ENCODE measurements around the gene PTGFRN.

The PTGFRN gene

GRCh38 chr1:116918714-116919357 lies 9.1 kb downstream of the PTGFRN start:
- peak; percentile 28 for DNase-seq

GRCh38 chr1:116919802-116920201 lies 10.1 kb downstream of the PTGFRN start:
- DNase-seq, result peak; percentile 46

- no peak for DNase-seq
Observed at GRCh38 chr1:116920211-116920610, 10.5 kb downstream of the PTGFRN start.

- DNase-seq, result no peak
Observed at GRCh38 chr1:116921301-116921885, 11.7 kb downstream of the PTGFRN start.

GRCh38 chr1:116921937-116922336 lies 12.2 kb downstream of the PTGFRN start:
- peak; percentile 12 for DNase-seq

- DNase-seq, result no peak
Observed at GRCh38 chr1:116923421-116923820, 13.7 kb downstream of the PTGFRN start.

GRCh38 chr1:116927049-116927798 lies 17.5 kb downstream of the PTGFRN start:
- DNase-seq, result no peak

GRCh38 chr1:116929961-116930592 lies 20.4 kb downstream of the PTGFRN start:
- peak; percentile 14 for DNase-seq

- peak; percentile 18 for DNase-seq
Observed at GRCh38 chr1:116931016-116931918, 21.6 kb downstream of the PTGFRN start.

GRCh38 chr1:116933606-116934515 lies 24.1 kb downstream of the PTGFRN start:
- DNase-seq, result peak; percentile 19

GRCh38 chr1:116934586-116935207 lies 25.0 kb downstream of the PTGFRN start:
- DNase-seq, result peak; percentile 9

GRCh38 chr1:116938216-116938615 lies 28.5 kb downstream of the PTGFRN start:
- DNase-seq, result peak; percentile 3

GRCh38 chr1:116939780-116940543 lies 30.2 kb downstream of the PTGFRN start:
- DNase-seq, result peak; percentile 45

GRCh38 chr1:116940814-116941599 lies 31.3 kb downstream of the PTGFRN start:
- DNase-seq, result peak; percentile 29

- DNase-seq, result peak; percentile 38
Observed at GRCh38 chr1:116941670-116942069, 32.0 kb downstream of the PTGFRN start.

- peak; percentile 29 for DNase-seq
Observed at GRCh38 chr1:116942344-116942743, 32.6 kb downstream of the PTGFRN start.

GRCh38 chr1:116943438-116943837 lies 33.7 kb downstream of the PTGFRN start:
- DNase-seq, result peak; percentile 24

- DNase-seq, result peak; percentile 43
Observed at GRCh38 chr1:116944613-116945012, 34.9 kb downstream of the PTGFRN start.

GRCh38 chr1:116945421-116945820 lies 35.7 kb downstream of the PTGFRN start:
- DNase-seq, result peak; percentile 72

All from islet precursor cell (in vitro differentiated cells).